ENCODE measurements around the gene DBT.
A peak's percentile ranks its signal among the peaks of the same experiment; 100 is the strongest.
"Not testable (repeated sequence)": the region's sequence is repeated elsewhere in the genome, so short reads cannot be mapped to it uniquely, and the experiment has no call there.

Gene DBT

DNA sequence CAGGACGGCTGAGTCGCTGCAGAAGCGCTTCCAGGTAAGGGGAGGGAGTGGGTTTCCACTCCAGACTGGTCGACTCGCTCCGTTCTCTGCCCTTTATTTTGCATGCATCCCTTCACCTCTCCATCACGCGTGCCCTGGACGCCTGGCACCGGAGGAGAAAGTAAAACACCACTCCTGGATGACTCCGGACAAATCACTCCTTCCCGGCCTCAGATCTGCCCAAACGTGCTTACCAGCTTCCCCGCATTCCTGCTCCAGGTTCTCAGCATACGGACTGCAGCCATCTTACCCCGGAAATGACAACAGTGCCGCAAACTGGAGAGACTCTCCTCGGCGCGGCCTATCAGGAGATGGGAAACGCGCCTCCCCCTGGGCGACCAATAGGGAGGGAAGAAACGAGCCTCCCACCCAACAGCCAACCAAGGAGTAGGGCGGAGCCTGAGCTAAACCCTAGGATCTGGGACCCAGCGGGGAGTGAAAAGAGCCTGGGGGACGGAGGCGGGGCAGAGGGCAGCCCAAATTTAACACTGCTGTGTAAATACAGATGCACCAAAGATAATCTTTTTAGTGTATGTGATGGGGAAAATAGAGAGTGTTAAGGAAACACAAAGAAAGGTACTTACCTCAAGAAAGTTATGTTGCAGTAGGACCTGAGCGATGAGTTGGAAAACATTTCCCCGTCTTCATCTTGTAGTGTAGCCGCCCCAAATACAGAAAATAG, at the start of gene DBT:
TSS of gene DBT (minus strand) at position 298 of the 721 bp plus-strand sequence. CDS start at position 284, 14 bp downstream.
- peak; percentile 93 for DNase-seq (ENCODE audit: low spot score)

DNA sequence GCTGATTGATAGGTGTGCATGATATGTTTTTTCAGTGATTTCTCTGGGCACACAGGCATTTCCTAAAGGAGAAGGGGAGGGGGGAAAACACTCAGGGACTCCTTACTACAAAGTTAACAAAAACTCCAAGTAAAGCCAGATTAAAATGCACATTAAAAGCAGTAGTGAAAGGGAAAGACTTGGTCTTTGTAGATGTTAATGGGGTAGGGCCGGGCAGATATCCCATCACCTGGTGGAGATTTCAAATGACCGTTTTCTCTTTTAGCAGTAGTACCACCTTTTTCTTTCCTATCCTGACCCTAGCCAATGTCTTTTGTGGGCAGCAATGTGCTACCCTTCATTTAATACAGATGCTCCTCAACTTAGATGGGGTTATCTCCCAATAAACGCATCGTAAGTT, 48.9 kb upstream of the DBT start:
- no peak for DNase-seq (ENCODE audit: low spot score)

DNA sequence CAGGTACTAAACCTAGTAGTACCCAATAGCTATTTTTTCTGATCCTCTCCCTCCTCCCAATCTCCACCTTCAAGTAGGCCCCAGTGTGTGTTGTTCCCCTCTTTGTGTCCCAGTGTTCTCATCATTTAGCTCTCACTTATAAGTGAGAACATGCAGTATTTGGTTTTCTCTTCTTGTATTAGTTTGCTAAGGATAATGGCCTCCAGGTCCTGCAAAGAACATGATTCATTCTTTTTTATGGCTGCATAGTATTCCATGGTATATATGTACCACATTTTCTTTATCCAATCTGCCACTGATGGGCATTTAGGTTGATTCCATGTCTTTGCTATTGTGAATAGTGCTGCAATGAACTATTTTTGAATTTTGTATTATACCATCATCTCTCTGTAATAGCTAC, 47.4 kb upstream of the DBT start:
- DNase-seq (ENCODE audit: low spot score) = not testable (repeated sequence)

DNA sequence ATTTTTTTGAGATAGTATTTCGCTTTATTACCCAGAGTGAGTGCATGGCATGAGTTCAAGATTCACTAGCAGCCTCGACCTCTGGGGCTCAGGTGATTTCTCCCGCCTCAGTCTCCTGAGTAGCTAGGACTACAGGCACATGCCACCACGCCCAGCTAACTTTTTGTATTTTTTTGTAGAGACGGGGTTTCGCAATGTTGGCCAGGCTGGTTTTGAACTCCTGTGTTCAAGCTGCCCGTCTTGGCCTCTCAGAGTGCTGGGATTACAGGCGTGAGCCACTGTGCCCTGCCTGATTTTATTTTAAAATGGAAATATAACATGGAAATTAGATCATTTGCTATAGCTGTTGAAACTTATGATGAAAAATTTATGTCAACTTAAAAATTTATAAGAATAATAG, 46.5 kb upstream of the DBT start:
- no peak for DNase-seq (ENCODE audit: low spot score)

DNA sequence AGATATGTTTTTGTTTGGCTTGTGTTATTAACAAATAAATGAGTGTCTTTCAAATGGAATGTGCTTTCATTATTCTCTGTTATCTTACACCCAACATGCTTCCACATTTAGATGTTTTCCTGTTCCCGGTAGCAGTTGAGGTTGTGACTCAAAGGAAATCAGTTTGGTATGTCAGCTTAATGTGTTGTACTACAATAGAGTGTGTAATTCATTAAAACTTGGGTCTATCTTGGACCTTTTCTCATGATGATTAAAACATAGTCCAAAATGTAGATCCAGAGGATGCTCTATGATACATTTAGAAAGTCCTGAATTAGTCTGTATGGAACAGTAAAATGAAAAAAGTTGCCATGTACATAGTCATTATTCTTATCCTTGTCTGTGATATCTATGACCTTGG, 43.1 kb upstream of the DBT start:
- DNase-seq (ENCODE audit: low spot score) = no peak

DNA sequence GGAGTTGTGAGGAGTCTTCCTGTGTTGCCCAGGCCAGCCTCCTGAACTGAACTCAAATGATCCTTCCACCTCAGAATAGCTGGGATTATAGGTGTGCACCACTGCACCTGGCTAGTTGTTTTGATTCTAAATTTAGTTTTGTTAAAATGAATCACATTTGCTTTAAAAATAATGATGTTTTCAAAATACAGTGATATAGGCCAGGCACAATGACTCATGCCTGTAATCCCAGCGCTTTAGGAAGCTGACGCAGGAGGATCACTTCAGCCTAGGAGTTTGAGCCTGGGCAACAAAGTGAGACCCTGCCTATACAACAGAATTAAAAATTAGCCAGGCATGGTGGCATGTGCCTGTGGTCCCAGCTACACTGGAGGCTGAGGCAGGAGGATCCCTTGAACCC, 40.7 kb upstream of the DBT start:
- DNase-seq (ENCODE audit: low spot score) = no peak

DNA sequence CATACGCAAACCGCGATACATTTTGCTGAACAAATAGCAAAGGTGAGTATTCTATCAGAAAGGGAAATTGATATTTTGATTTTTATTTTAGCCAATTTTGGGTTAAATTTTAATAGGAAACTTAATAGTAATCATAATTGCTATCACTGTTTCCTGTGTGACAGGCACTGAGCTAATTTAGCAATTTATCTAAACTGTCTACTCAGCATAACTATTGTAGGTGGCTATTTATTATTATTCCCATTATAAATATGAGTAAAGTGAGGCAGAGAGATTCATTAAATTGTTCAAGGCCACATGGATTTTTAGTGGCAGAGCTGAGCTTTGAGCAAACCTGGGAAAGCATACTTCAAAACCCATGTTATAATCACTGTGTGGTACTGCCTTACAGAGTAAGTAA, 37.5 kb upstream of the DBT start:
- no peak for DNase-seq (ENCODE audit: low spot score)

DNA sequence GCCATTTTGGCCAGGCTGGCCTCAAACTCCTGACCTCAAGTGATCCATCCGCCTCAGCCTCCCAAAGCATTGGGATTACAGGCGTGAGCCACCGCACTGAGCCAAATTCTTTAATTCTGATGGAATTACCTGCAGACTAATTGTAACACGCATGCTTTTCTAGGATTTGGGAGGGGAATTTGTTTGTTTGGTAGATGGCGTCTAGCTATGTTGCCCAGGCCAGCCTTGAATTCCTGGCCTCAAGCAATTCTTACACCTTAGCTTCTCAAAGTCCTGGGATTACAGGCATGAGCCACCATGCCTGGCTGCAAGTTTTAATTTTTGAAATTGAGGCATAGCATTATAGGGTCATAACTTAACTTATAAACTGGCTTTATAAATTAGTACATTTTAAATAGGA, 35.0 kb upstream of the DBT start:
- DNase-seq (ENCODE audit: low spot score) = no peak

DNA sequence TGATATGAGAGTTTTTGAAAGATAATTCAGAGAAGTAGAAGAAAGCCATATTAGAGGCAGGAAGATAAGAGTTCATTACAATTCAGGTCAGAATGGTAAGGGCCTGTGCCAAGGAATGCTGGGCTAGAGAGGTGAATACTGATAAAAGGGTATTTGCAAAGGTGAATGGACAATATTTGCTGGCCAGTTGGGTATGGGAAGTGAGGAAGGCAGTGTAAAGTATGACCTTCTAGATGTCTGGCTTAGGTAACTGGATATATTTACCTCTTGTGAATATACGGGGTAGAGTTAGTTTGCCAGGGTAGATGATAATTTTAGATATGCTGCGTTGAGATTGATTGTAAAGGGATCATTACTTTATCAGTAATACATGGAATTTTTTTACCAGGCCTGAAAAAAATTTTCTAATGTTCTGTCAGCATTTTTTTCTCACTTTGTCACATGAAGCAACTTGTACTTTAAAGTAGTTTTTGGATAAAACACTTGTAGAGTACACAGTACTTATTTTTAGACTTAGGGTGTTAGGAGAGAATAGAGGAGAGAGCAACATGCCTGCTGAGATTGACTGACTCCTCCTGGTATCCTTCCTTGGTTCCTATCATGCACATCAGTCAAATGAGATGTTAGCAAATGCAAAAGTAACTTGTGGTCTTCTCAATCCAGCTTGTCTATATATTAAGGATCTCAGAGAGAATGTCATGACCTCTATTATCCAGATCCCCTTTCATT, 30.5 kb upstream of the DBT start:
- no peak for DNase-seq (ENCODE audit: low spot score)

DNA sequence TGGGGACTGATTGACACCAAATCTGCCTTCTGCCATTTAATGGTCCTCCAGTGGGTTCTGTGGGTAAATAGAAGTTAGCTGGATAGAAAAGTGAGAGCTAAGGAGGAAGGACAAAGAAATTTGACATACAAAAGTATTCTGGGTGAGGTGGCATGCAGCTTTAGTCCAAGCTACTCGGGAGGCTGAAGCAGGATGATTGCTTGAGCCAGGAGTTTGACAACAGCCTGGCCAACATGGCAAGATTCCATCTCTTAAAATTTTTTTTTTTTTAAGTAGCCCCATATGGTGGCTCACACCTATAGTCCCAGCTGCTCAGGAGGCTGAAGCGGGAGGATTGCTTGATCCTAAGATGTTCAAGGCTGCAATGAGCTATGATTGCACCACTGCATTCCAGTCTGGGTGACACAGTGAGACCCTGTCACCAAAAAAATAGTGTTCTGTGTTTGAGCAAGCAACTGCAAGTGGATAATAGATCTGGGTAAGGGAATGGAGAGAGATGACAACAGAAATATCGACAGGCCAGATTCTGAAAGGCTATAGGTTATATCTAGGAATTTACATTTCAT, 29.8 kb upstream of the DBT start:
- DNase-seq (ENCODE audit: low spot score) = no peak

DNA sequence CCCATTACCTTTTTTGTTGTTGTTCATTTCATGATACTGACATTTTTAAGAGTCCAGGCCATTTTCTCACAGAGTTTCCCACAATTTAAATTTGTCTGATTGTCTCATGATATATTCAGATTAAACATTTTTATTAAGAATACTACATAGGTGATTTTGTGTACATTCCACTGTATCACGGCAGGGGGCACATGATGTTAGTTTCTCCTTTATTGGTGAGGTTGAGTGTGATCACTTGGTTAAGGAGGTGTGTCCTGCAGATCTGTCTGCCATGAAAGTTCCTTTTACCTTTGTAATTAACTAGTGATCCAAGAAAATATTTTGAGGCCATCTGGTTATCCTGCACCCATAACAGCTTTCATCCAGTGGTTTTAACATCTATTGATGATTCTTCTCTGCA, 28.2 kb upstream of the DBT start:
- DNase-seq (ENCODE audit: low spot score) = peak; percentile 58

DNA sequence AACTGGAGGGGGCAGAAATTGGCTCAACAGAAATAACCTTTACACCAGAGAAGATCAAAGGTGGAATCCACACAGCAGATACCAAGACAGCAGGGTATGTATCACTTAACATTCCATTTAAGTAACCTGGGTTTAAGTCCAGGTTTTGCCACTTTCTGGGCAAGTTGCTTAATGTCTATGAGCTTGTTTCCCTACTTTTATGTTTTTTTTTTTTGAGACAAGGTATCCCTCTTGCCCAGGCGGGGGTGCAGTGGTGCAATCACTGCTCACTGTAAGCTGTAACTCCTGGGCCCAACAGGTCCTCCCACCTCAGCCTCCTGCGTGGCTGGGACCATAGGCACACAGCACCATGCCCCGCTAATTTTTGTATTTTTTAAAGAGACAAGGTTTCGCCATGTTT, 18.6 kb upstream of the DBT start:
- DNase-seq (ENCODE audit: low spot score) = no peak

DNA sequence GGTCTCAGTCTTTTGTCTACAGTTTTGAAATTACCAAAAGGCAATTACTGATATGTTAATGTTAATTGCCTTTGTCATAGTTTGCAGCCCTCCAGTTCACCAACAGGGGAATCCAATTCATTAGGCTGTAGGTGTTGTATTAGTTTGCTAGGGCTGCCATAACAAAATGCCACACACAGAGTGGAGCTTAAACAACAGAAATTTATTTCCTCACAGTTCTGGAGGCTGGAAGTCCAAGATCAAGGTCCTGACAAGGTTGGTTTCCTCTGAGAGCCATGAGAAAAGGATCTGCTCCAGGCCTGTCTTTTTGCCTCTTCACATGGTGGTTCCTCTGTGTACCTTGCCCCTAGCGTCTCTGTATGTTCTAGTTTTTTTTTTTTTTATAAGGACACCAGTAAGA, 17.6 kb upstream of the DBT start:
- DNase-seq (ENCODE audit: low spot score) = no peak

DNA sequence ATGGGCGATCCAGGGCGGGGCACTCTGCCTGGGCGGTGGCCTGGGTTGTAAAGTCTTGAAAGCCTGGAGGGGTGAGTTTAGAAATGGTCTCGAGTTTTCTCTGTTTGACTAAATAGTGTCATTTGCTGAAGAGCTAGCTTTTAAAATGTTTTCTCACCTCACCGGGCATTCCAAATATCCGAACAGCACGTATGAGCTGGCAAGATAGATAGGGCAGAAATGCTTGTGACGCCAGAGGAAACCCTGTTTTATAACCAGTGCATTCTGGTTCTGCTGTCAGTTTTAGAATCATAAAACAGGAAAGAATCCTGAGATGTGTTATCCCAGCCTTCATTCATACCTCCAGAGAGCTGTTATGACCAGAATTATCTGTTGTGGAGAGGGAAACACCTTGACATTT, 17.1 kb upstream of the DBT start:
- peak; percentile 52 for DNase-seq (ENCODE audit: low spot score)

DNA sequence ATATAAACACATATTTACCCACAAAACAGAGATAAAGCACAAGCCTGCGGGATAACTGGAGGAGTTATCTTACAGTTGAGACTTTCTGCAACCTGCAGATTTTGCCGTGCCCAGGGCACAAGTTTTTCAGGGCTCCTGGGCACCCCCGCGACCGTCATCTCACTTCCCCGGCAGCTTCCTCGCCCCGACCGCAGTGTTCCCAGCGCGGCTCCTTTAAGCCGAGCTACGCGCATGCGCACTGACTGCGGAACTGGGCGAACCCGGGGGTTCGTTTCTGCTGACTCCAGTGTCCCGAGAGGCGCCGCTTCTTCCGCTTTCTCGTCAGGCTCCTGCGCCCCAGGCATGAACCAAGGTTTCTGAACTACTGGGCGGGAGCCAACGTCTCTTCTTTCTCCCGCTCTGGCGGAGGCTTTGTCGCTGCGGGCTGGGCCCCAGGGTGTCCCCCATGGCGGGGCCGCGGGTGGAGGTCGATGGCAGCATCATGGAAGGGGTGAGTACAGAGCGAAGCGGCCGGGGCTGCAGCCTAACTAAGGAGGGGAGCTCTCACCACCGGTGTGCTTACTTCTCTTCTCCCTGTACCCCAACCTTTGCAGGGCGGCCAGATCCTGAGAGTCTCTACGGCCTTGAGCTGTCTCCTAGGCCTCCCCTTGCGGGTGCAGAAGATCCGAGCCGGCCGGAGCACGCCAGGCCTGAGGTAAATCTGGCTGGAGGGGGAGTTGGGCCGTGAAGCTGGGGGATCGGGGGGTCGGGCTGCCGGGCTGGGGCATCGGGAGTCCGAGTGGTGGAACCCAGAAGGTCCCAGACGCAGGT, 16.5 kb upstream of the DBT start, which contains the start of gene RTCA:
TSS of gene RTCA (plus strand) at position 286 of the 810 bp plus-strand sequence. CDS start at position 446, 160 bp downstream.
- DNase-seq (ENCODE audit: low spot score) = peak; percentile 98

DNA sequence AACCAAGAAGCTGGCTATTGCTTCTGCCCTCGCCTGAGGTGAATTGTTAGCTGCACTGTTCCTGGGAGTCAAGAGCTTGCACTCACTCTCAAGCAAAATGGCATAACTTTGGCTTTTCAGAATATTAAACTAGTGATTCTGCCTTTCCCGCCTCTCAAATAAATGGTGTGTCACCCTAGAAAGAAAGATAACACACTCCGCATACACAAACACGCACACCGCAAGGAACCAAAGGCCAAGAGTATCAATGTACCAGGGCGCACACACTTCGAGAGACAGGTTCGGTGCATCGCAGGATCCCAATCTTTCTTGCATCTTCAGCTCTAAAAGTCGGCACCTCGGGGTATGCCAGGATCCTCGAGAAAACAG, 15.9 kb upstream of the DBT start:
- DNase-seq (ENCODE audit: low spot score) = peak; percentile 80

DNA sequence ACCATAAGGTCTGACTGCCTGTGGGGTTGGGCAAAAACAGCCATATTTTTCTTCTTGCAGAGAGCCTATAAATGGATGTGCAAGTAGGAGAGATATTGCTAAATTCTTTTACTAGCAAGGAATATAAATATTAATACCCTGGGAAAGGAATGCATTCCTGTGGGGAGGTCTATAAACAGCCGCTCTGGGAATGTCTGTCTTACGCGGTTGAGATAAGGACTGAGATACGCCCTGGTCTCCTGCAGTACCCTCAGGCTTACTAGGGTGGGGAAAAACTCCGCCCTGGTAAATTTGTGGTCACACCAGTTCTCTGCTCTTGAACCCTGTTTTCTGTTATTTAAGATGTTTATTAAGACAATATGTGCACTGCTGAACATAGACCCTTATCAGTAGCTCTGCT, 14.4 kb upstream of the DBT start:
- DNase-seq (ENCODE audit: low spot score) = not testable (repeated sequence)

DNA sequence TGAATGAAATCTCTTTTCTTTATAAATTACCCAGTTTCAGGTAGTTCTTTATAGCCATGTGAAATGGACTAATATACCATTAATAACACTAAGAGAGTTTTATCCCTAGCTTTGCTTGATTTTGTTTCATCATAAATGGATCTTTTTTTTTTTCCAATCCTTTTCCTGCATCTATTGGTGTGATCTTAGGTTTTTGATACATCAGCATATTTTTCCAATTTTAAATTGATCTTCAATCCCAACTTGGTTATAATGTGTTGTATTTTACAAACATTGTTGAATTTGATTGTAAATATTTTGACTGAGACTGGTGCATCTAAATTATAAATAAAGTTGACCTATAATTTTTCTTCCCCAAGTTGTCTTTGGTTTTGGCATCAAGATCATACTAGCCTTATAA, 12.1 kb upstream of the DBT start:
- no peak for DNase-seq (ENCODE audit: low spot score)

DNA sequence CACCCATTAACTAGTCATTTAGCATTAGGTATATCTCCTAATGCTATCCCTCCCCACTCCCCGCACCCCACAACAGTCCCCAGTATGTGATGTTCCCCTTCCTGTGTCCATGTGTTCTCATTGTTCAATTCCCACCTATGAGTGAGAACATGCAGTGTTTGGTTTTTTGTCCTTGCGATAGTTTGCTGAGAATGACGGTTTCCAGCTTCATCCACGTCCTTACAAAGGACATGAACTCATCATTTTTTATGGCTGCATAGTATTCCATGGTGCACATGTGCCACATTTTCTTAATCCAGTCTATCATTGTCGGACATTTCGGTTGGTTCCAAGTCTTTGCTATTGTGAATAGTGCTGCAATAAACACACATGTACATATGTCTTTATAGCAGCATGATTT, 8.8 kb upstream of the DBT start:
- DNase-seq (ENCODE audit: low spot score) = not testable (repeated sequence)

DNA sequence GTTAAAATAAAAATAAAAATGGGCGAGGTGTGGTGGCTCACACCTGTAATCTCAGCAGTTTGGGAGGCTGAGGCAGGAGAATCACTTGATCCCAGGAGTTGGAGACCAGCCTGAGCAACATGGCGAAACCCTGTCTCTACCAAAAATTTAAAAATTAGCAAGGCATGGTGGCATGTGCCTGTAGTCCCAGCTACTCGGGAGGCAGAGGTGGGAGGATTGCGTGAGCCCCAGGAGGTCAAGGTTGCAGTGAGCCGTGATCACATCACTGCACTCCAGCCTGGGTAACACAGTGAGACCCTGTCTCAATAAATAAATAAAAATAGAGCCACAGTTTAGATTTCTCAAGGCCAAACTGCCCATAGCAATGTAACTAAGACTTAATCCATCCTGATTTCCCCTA, 6.6 kb upstream of the DBT start:
- not testable (repeated sequence) for DNase-seq (ENCODE audit: low spot score)

DNA sequence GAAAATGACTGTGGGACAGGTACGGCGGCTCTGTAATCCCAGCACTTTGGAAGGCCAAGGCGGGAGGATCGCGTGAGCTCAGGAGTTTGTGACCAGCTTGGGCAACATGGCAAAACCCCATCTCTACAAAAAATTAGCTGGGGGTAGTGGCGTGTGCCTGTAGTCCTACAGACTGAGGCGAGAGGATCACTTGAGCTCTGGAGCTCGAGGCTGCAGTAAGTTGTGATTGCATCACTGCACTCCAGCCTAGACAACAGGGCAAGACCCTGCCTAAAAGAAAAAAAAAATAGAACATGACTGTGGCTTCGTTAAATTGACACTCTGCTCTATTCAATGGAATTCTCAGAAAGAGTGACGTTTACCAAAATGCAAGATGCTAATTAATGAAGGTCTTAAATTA, 3.9 kb upstream of the DBT start:
- no peak for DNase-seq (ENCODE audit: low spot score)

DNA sequence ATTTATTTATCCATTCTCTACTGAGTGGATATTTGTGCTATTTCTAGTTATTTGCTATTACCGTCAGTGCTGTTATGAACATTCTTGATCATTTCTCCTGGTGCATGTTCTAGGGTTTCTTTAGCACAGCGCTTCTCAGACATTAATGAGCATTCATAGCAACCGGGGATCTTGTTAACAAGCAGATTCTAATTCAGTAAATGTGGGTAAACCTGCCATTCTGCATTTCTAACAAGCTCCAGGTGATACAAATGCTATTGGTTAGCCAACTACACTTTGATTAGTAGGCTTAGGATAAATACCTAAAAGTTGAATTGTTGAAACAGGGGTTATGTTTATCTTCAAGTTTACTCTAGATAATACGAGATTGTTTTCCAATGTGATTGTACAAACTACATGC, 3.3 kb upstream of the DBT start:
- no peak for DNase-seq (ENCODE audit: low spot score)

DNA sequence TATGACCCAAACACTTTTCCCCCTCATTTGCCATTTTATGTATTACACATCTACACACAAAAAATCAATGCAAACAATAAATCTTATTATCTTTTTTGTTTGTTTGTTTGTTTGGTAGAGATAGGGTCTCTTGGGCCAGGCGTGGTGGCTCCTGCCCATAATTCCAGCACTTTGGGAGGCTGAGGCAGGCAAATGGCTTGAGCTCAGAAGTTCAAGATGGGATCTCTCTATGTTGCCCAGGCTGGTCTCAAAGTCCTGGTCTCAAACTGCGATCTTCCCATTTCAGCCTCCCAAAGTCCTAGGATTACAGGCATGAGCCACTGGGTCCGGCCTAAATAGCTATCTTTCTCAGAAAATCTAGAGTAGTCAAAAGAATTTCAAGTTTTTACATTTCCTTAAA, 1.2 kb upstream of the DBT start:
- no peak for DNase-seq (ENCODE audit: low spot score)

Data from hematopoietic multipotent progenitor cell treated with erythropoietin and hydrocortisone succinate and interleukin-3 and kit ligand, for 17 days (in vitro differentiated cells).